ENCODE data around the gene ALOX5. TPM values are rescaled to one million over a fixed set of nuclear protein-coding genes. Genes with fewer than 3 reads are reported as not detected.

ALOX5 gene
- polyA plus RNA-seq, 1 donor, result 1.1 TPM

DNA sequence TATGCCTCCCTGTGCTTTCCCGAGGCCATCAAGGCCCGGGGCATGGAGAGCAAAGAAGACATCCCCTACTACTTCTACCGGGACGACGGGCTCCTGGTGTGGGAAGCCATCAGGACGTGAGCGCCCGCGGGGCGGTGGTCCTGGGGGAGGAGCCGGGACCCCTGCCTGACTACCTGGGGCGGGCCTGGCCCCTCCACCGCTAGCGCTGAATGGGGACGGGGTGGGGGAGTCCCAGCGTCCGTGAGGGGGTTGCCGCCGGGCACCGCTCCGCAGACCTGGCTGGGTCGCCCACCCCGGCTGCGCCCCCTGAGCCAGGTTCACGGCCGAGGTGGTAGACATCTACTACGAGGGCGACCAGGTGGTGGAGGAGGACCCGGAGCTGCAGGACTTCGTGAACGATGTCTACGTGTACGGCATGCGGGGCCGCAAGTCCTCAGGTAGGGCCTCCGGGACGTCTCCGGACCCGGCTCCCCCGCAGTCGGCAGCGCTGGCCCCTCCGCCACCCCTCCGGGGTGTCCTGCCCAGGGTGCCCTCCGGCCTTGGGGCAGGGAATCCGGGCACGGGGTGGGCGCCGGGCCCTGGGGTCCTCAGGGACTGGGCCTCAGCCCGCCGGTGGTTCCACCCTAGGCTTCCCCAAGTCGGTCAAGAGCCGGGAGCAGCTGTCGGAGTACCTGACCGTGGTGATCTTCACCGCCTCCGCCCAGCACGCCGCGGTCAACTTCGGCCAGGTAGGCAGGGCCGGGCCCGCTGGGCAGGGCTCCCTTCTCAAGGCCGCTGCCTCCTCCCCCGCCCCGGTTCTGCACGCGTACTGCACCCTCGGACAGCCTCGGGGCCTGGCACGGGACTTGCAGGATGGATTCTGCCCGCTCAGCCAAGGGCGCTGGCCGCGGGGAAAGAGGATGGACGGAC is 69.3 kb downstream of the ALOX5 start:
- DNase-seq (ENCODE audit: low read depth), result no peak

DNA sequence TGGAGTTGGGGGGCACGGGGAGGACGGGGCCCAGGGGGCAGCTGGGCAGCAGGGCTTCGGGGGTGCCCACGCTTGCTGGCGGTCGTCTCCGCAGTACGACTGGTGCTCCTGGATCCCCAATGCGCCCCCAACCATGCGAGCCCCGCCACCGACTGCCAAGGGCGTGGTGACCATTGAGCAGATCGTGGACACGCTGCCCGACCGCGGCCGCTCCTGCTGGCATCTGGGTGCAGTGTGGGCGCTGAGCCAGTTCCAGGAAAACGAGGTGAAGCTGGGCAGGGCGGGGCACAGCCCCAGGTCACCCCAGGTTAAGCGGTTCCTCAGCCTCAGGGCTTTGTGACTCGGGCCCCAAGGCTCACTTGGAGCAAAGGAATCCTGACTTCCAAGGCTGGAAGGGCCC is 70.0 kb downstream of the ALOX5 start:
- DNase-seq (ENCODE audit: low read depth), result no peak

DNA sequence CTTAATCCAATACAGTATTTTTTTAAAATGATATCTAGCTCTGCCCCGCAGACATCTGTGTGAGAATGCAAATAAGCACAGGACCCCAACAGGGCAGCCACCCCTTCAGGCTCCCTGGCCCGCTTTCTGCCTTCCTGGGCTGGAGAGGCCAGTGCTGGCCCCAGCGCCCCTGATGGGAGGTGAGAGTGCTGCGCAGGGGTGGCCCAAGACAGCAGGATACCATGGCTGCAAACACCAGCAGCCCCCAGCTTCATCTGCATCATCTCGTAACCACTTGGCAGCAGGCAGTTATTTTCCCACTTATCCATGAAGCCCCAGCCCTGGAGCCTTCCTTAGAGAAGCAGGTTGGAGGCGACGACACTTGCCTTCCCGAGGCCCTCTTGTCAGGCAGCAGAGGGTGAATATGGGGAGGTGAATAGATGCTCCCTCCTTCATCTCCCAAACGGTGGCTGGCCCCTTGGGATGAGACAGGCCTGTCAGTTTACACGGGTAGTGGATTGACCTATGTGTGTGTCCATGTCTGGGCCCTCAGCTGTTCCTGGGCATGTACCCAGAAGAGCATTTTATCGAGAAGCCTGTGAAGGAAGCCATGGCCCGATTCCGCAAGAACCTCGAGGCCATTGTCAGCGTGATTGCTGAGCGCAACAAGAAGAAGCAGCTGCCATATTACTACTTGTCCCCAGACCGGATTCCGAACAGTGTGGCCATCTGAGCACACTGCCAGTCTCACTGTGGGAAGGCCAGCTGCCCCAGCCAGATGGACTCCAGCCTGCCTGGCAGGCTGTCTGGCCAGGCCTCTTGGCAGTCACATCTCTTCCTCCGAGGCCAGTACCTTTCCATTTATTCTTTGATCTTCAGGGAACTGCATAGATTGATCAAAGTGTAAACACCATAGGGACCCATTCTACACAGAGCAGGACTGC is 71.2 kb downstream of the ALOX5 start:
- DNase-seq (ENCODE audit: low read depth), result no peak

DNA sequence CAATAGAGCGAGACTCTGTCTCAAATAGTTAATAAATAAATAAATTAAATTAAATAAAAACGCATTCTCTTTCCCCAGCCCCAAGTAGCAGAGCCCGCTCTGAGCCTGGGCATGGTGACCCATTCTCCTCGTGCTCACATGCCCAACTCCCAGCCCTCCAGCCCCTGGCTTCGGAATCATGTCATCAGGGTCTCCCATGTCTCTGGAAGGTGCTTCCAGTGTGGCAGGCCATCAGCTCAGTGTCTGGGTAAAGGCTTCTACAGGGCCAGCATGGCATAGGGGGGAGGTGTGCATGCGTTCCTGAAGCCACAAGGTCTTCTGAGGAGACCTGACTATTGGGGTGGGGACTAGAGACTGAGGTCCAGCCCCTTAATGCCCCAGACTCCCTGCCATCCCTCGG is 72.8 kb downstream of the ALOX5 start:
- no peak for DNase-seq (ENCODE audit: low read depth)

DNA sequence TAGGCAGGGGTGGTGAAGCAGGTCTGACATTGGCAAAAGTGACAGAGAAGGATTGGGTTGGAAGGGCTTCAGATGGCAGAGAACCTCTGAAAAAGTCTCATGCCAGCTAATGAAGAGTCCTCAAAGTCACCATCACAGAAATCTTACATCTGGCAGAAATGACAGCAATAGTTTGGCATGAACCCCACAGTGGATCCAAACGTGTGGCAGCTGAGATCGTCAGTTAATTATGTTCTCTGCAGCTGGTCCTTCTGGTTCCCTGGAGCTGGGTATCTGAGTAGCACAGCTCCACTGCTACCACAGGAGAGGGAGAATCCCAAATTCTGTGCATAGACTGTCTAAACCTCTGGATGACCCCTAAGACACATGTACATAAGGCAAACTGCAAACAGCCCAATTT is 73.4 kb downstream of the ALOX5 start:
- no peak for DNase-seq (ENCODE audit: low read depth)

DNA sequence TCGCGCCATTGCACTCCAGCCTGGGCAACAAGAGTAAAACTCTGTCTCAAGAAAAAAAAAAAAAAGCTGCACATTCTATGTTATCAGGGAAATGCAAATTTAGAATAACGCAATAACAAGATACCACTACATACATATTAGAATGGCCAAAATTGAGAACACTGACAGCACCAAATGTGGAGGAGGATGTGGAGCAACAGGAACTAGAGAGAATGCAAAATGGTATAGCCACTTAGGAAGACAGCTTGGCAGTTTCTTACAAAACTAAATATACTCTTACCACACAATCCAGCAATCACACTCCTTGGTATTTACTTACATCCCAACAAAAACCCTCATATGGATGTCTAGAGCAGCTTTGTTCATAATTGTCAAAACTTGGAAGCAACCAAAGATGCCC is 76.8 kb downstream of the ALOX5 start:
- no peak for DNase-seq (ENCODE audit: low read depth)

DNA sequence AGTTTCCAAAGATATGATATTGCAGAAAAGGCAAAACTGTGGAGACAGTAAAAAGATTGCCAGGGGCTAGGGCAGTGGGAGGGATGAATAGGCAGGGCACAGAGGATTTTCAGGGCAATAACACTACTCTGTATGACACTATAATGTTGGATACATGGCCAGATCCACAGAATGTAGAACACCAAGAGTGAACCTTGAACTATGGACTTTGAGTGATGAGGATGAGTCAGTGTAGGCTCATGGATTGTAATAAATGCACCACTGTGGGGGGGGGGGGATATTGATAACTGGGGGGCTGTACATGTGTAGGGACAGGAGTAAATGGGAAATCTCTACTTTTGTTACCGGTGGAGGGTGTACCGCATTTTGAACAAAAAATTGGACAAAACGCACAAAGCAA is 77.4 kb downstream of the ALOX5 start:
- no peak for DNase-seq (ENCODE audit: low read depth)

DNA sequence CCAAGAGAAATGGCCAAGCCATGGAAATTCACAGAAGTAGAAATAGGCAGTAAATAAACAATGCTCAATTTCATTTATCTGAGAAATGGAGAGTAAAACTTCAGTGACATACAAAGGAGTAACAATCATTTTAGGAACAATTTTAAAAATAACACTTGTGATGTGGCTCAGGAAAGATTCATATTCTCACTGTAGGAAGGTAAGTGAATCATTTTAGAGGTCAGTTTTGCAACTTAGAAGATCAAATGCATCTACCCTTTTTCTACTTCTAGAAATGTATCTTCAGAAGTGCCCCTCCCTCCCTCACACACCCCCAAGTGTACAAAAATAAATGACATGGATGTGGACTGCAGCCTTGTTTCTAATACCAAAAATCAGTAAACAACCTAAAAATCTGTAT is 78.3 kb downstream of the ALOX5 start:
- no peak for DNase-seq (ENCODE audit: low read depth)

DNA sequence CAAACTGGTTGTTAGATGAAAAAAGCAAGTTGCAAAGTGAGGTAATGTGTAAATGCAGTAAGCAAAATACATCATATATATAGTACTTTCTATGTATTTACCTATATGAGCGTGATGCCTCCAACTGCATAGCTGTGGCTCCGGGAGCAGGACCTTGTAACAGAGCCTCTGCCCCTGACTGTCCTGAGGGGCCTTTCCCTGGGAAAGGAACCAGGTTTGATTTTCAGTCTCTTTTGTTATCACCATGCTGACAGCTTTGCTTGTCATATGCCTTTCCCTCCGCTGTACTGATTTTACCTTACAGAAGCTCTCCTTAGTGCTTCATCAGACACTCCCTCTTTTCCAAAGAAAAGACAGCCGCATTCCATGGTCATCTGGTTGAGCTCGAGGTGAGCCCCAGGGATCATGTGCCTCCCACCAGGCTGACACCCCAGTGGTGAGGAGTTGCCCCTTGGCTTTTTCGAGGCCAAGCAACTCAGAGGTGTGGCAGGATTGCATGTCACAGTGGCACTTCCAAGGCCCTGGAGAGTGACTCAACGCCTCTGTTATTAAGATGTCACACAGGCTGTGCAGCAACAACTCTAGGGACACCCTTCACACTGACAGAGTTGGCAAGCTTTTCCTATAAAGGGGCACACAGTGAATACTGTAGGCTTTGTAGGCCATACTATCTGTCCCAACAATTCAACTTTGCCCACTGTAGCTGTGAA is 78.9 kb downstream of the ALOX5 start:
- no peak for DNase-seq (ENCODE audit: low read depth)

DNA sequence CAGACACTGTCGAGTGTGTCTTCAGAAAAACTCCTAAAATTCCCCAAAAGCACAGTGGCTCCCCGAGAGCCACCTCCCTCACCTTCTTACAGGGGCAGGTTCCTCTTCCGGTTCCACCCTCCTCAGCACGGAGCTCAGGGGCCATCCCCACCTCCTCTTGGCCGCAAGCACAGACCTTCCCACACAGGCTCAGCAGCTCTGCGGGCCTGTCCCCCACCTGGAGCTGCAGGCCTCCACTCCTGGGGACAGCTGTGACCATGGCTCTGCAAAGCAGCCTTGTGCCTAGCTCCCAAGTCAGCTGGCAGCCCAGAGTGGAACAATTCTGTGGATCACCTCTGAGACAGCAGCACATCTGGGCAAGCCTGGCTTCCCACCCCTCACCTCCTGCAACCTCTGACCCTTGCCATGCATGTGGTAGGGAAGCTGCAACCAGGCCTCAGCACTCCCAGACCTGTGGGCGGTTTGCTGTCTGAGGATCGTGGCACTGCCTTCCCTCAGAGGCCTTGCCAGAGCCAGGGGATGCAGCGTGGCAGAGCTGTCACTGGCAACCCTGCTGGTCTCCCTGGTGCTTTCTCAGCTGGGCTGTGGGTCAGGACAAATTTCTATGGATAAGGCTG is 79.7 kb downstream of the ALOX5 start:
- no peak for DNase-seq (ENCODE audit: low read depth)

DNA sequence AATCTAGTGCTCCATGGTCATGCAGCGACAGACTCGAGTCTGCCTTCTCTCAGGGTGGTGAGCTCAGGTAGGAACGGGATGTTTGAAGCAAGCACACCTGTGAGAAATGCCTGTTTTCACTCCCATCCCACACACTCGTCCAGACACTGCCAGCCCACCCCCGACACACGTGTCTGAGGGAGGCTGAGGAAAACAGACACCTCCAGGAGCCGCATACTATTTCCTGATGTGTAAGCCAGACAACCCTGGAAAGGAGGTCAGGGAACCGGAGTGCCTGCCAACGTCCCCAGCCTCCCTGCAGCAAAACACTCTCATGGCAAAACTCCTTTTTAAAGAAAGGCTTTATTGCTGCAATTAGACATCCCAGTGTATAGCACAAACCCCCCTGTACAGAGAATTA is 80.2 kb downstream of the ALOX5 start:
- DNase-seq (ENCODE audit: low read depth), result no peak

DNA sequence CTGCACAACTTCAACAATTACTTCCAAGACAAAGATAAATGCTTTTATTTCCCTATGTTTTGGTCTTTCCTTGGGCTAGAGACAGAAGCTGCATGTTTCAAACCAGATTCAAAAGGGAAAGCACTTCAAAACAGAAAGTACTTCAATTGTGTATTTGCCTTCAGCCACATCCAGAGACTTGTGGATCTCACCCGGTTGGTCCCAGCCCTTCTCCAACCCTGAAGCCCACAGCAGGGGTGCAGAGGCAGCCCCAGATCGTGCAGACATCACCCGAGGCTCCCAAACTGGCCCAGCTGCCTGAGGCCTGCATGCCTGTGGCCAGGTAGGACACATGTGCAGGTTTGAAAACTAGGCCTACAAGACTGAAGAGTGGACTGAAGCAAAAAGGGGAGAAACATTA is 80.8 kb downstream of the ALOX5 start:
- no peak for DNase-seq (ENCODE audit: low read depth)

DNA sequence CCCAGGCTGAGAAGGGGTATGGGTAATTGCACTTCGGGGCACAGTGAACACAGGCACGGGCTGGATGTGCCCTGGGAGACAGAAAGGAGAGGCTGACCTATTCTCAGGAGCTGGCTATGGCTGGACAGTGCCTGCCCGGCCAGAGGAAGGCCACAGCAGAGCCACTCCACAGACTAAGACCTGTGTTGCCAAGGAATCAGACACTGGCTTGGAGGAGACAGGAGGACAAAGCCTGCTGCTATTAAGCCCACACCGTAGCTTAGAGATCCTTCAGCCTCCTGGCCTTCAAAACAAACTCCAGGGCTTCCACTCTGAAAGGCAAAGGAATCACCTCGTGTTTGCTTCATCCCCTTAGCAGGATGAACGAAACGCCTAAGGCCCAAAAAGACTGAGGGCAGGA is 82.2 kb downstream of the ALOX5 start:
- DNase-seq (ENCODE audit: low read depth), result no peak

DNA sequence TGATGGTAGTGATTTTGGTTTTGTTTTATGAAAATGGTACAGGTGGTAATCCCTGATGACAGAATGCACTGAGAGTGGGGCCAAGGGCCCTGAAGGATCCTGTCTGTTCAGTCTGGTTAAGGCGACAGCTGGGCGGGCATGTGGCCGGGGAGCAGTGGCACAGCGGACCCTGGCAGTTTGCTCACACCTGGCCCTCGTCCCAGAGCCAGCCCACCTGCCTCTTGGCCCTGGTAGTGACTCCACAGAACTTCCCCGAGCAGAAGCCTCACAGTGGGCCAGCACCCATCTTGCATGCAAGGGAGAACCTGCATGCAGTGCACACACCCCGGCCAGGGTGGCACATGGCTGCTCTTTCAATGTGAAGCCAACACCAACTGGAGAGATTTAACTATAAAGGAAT is 82.8 kb downstream of the ALOX5 start:
- no peak for DNase-seq (ENCODE audit: low read depth)

DNA sequence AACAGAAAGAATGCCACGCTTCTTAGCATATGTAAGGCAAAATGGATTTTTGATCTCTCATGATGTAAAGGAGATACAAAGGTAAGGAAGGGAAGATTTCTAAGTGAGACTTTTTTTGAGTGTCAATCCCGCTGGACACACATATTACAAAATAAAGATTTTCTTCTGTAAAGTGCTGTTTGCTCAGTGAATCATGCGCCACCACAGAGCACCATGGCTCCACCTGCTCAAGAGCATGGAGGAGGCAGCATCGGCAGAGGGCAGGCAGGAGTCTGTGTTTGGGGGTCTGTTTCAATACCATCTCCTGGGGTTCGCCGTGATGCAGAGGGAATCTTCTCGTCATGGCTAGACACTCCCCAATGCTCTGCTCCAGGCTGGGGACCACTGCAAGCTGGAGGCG is 83.5 kb downstream of the ALOX5 start:
- DNase-seq (ENCODE audit: low read depth), result no peak

DNA sequence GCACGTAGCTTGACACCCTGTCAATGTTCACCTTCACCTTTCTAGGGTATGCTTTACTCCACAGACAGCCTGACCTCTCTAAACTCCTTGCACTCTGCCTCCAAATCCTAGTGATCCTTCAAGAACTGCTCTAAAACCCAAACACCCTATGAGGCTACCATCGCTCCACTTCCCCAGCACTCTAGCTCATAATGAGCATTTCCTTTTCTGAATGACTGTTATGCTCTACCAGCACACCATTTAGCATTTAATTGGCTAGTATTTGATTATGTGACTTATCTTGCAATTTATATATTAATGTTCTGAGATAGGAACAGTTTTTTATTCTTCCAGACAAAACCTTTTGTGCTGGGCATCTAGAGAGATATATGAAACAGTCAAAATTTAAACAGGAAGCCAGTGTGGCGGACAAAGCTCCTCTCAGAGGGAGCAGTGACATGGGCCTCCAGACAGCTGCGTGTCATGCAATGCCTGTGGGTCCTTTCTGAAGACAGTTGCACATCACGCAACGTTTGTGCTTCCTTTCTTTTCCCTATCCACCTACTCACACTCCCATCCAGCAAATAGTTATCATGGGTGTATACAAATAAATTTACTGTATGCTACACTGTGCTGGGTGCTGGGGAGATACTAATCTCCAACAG is 86.3 kb downstream of the ALOX5 start:
- DNase-seq (ENCODE audit: low read depth), result no peak

DNA sequence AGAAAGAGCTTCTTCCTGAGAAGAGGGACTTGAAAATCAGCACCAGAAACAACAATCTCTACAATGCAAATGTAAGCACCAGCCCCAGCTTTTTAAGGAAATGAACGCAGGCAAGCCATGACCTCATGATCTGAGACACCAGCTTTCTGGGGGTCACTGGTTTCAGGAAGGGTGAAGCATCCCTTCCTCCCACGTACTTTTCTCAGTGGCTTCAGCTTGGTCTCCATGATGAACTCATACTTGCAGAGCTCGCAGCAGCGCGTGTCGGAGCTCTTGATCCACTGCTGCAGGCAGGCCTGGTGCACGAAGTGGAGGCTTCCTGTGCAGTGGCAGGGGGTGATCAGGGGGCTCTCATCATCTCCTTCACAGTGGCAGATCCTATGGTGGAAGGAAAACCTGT is 87.0 kb downstream of the ALOX5 start:
- DNase-seq (ENCODE audit: low read depth), result no peak

DNA sequence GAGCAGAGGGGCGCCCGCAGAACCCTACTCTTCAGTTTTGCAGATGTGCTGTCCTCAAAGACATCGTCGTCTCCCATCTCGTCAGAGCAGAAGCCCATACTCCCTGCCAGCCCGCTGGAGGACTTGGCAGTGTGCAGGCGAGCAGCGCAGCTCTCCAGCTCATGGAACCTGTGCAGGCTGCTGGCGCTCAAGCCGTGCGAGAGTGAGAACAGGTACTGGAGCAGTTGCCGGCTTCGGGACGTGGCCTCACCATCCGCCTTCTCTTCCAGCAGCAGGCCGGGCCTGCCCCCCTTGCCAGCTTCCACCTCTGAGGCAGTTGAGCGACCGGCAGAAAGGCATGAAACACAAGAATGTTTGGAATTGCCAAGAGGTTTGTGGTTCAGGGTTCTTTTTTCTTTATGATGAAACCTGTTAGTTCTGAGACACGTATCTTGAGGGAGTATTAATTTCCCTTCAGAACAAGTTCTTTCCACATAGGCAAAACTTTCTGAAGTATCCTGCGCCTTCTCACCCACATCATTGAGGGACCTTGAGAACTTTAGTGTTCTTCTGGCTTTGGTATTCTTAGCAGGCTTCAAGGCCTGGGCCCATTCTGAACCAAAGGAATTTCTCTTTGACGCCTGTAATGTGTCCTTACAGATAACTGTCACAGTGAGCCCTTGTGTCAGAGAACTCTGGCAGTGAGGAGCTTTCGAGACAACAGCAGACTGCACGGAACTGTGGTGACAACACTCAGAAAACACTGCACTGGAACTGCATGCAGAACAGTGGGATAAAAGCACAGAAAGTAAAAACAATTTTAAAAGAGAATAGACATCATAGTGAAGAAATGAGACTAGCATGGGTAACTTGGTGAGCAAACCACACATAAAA is 89.5 kb downstream of the ALOX5 start:
- no peak for DNase-seq (ENCODE audit: low read depth)

DNA sequence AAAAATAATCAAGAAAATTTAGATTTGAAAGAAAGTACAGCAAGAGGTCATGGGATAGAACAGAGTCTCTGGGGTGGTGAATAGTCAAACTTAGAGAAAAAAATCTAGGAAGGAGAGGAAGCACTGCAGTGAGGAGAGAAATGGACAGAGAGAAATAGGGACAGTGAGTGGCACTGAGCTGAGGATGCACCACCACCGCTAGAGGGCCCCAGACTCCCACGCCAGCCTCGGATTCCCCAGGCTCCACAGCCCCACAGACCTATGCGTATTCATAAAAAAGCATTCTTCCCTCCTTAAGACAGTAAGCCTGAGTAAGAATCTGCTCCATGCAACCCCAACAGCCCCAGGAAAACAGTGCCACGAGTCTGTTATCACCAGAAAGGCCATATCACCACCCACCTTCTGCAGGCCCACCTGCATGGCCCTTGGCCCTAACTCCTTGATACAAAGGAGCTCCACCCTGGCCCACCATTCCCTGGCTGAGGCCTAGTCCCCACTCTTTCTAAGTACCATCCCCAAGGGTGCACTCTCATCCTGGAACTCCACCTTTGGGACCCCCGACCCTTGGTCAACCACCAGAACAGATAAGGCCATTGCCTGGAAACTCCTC is 91.0 kb downstream of the ALOX5 start:
- DNase-seq (ENCODE audit: low read depth), result no peak

DNA sequence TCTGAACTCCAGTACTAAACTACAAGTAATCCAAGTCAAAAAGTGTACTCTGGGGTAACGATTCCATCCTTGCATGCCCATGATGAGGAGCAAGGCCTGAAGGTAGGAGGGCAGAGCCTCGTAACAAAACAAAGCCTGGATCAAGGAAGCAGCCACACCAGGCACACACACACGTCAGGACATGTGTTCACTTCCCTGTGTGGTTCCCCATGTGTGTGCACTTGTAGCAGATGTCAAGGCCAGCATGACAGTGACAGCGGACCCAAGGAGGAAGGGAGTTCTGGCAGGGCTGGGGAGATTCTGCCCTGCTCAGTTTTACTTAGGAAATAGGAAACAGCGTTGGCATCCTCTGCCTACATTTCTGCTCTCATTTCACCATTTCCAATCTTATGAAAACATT is 92.8 kb downstream of the ALOX5 start:
- DNase-seq (ENCODE audit: low read depth), result no peak
